Activated CD4-positive, alpha-beta T cell treated with anti-CD3 and anti-CD28 coated beads for 48 hours (primary cell): ENCODE measurements around the gene MRPS18A.

Experiments
- DNase-seq: peaks from one replicate; pipeline ENCODE4 v3.0.0-alpha.2; 2020

MRPS18A gene

GRCh38 chr6:43687437-43688347, at the start of gene MRPS18A:
MRPS18A (minus strand) TSS chr6:43687791; CDS start chr6:43687779, 12 bp downstream.
- DNase-seq, result peak; percentile 88

- no peak for DNase-seq
Observed at GRCh38 chr6:43736844-43737243, 49.3 kb upstream of the MRPS18A start.

GRCh38 chr6:43736211-43736786, 48.7 kb upstream of the MRPS18A start:
- no peak for DNase-seq

GRCh38 chr6:43735642-43736199, 48.1 kb upstream of the MRPS18A start:
- no peak for DNase-seq

GRCh38 chr6:43734294-43734665, 46.7 kb upstream of the MRPS18A start:
- no peak for DNase-seq

- peak; percentile 39 for DNase-seq
Observed at GRCh38 chr6:43733471-43734293, 46.1 kb upstream of the MRPS18A start.

- no peak for DNase-seq
Observed at GRCh38 chr6:43730634-43731033, 43.0 kb upstream of the MRPS18A start.

GRCh38 chr6:43729537-43729936, 41.9 kb upstream of the MRPS18A start:
- no peak for DNase-seq

- DNase-seq, result no peak
Observed at GRCh38 chr6:43728586-43728985, 41.0 kb upstream of the MRPS18A start.

- DNase-seq, result no peak
Observed at GRCh38 chr6:43727634-43728033, 40.0 kb upstream of the MRPS18A start.

- DNase-seq, result no peak
Observed at GRCh38 chr6:43725643-43726580, 38.3 kb upstream of the MRPS18A start.

- DNase-seq, result peak; percentile 90
Observed at GRCh38 chr6:43724914-43725642, 37.5 kb upstream of the MRPS18A start.

- DNase-seq, result no peak
Observed at GRCh38 chr6:43724354-43724753, 36.8 kb upstream of the MRPS18A start.

GRCh38 chr6:43723737-43724295, 36.2 kb upstream of the MRPS18A start:
- peak; percentile 86 for DNase-seq

GRCh38 chr6:43722920-43723545, 35.4 kb upstream of the MRPS18A start:
- DNase-seq, result no peak

- no peak for DNase-seq
Observed at GRCh38 chr6:43720999-43721398, 33.4 kb upstream of the MRPS18A start.

GRCh38 chr6:43719511-43719910, 31.9 kb upstream of the MRPS18A start:
- DNase-seq, result no peak

GRCh38 chr6:43718387-43719105, 31.0 kb upstream of the MRPS18A start:
- no peak for DNase-seq

- DNase-seq, result no peak
Observed at GRCh38 chr6:43717822-43718221, 30.2 kb upstream of the MRPS18A start.

GRCh38 chr6:43717389-43717788, 29.8 kb upstream of the MRPS18A start:
- no peak for DNase-seq
